ENCODE measurements around the gene SLC38A7. TPM values are rescaled to one million over a fixed set of nuclear protein-coding genes. Genes with fewer than 3 reads are reported as not detected.

The SLC38A7 gene
- total RNA-seq, 1 experiment from 2014 or later: 20.2 TPM

DNA sequence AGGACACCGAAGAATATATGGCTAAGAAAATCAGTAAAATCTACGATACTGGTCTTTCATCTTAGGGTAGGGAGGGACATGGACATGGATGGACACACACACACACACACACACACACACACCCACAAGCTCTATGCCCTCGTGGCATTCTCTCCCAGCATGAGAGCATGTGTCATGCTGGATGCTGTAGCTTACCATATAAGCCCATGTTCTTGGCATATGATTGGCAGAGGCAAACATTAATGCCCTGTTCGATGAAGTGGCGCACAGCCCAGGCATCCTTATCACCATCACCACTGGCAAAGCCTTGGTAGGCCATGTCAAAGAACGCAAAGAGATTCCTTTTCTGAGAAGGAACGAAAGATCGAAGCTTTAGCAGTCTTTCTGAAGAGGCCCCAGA lies 31.9 kb upstream of the SLC38A7 start:
- BruUV-seq (replicated peaks): no TSS peak
- H3K27ac ChIP-seq (ENCODE audit: low read length): no peak overlapping the region

DNA sequence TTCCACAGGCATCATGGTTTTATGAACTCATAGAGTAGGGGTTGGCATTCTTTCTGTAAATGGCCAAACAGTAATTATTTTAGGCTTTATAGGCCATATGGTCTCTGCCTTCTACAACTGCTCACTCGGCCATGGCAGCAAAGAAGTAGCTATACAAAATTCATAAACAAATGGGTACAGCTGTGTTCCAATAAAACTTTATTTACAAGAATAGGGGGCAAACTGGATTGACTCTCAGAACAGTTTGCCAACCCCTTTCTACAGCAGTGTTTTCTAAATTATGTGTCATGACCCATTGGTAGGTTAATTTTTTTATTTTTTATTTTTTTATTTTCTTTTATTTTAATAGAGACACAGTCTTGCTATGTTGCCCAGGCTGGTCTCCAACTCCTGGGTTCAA lies 29.2 kb upstream of the SLC38A7 start:
- CTCF ChIA-PET: no interaction called here

More for the DNA sequence above, 31.9 kb upstream of the SLC38A7 start:
- no peak for DNase-seq (ENCODE audit: low read depth, low spot score)
- no peak overlapping the region for H3K4me3 ChIP-seq (ENCODE audit: low read depth in 2 of 2, low read length in 2 of 2)
- no peaks in the 10 kb centered on the region for H3K27me3 ChIP-seq (ENCODE audit: control insufficient read depth, insufficient read depth, low read length)
- H3K4me1 ChIP-seq (ENCODE audit: control insufficient read depth, insufficient read depth, low read length): no peaks in the 10 kb centered on the region
- H3K9me3 ChIP-seq (ENCODE audit: control insufficient read depth, insufficient read depth, low read depth, low read length): no peaks in the 10 kb centered on the region
- no peak for TF ChIP-seq POLR2AphosphoS5 (IDR thresholded peaks at IDR 0.05; ENCODE audit: low read depth, low read length)
- no peak for TF ChIP-seq TCF7L2 (IDR thresholded peaks at IDR 0.05; ENCODE audit: low read depth, low read length)
- TF ChIP-seq, protein P1, sequence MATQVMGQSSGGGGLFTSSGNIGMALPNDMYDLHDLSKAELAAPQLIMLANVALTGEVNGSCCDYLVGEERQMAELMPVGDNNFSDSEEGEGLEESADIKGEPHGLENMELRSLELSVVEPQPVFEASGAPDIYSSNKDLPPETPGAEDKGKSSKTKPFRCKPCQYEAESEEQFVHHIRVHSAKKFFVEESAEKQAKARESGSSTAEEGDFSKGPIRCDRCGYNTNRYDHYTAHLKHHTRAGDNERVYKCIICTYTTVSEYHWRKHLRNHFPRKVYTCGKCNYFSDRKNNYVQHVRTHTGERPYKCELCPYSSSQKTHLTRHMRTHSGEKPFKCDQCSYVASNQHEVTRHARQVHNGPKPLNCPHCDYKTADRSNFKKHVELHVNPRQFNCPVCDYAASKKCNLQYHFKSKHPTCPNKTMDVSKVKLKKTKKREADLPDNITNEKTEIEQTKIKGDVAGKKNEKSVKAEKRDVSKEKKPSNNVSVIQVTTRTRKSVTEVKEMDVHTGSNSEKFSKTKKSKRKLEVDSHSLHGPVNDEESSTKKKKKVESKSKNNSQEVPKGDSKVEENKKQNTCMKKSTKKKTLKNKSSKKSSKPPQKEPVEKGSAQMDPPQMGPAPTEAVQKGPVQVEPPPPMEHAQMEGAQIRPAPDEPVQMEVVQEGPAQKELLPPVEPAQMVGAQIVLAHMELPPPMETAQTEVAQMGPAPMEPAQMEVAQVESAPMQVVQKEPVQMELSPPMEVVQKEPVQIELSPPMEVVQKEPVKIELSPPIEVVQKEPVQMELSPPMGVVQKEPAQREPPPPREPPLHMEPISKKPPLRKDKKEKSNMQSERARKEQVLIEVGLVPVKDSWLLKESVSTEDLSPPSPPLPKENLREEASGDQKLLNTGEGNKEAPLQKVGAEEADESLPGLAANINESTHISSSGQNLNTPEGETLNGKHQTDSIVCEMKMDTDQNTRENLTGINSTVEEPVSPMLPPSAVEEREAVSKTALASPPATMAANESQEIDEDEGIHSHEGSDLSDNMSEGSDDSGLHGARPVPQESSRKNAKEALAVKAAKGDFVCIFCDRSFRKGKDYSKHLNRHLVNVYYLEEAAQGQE (IDR thresholded peaks at IDR 0.05; ENCODE audit: insufficient read depth in 1 of 2, low read depth in 2 of 2, low read length in 1 of 2): no peak
- TF ChIP-seq, protein P2, sequence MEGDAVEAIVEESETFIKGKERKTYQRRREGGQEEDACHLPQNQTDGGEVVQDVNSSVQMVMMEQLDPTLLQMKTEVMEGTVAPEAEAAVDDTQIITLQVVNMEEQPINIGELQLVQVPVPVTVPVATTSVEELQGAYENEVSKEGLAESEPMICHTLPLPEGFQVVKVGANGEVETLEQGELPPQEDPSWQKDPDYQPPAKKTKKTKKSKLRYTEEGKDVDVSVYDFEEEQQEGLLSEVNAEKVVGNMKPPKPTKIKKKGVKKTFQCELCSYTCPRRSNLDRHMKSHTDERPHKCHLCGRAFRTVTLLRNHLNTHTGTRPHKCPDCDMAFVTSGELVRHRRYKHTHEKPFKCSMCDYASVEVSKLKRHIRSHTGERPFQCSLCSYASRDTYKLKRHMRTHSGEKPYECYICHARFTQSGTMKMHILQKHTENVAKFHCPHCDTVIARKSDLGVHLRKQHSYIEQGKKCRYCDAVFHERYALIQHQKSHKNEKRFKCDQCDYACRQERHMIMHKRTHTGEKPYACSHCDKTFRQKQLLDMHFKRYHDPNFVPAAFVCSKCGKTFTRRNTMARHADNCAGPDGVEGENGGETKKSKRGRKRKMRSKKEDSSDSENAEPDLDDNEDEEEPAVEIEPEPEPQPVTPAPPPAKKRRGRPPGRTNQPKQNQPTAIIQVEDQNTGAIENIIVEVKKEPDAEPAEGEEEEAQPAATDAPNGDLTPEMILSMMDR (IDR thresholded peaks at IDR 0.05): no peak
- TF ChIP-seq SIN3A (IDR thresholded peaks at IDR 0.05; ENCODE audit: borderline replicate concordance, insufficient read depth, low read depth, low read length): no peak
- ChIA-PET POLR2A (no interaction called here), CTCF (no interaction called here)
- in situ Hi-C loops (cut with HindIII; ENCODE audit: low pct_unique_long_range_greater_than_20kb, low sequenced_read_pairs): no loop called here
- H3K36me3 ChIP-seq (ENCODE audit: control insufficient read depth, insufficient read depth, low read length): peaks cover 9% of the 10 kb centered on the region; the same call in 1 of the 2 replicates
- ATAC-seq: no peak
- intact Hi-C loops (cut with micrococcal nuclease; ENCODE audit: unreplicated experiment): no loop called here

More for the DNA sequence above, 29.2 kb upstream of the SLC38A7 start:
- Histone ChIP-seq H3K27me3 (ENCODE audit: control insufficient read depth, insufficient read depth, low read length) (no peaks in the 10 kb centered on the region), H3K9me3 (ENCODE audit: control insufficient read depth, insufficient read depth, low read depth, low read length) (no peaks in the 10 kb centered on the region), H3K4me1 (ENCODE audit: control insufficient read depth, insufficient read depth, low read length) (no peaks in the 10 kb centered on the region), H3K4me3 (ENCODE audit: low read depth in 2 of 2, low read length in 2 of 2) (no peak overlapping the region), H3K36me3 (ENCODE audit: control insufficient read depth, insufficient read depth, low read length) (peaks cover 4% of the 10 kb centered on the region; the same call in 1 of the 2 replicates), H3K27ac (ENCODE audit: low read length) (no peak overlapping the region)
- DNase-seq (ENCODE audit: low read depth, low spot score): no peak
- intact Hi-C loops (cut with micrococcal nuclease; ENCODE audit: unreplicated experiment): no loop called here
- POLR2A ChIA-PET: no interaction called here
- in situ Hi-C loops (cut with HindIII; ENCODE audit: low pct_unique_long_range_greater_than_20kb, low sequenced_read_pairs): no loop called here
- BruUV-seq (replicated peaks): no TSS peak
- TF ChIP-seq POLR2AphosphoS5 (IDR thresholded peaks at IDR 0.05; ENCODE audit: low read depth, low read length) (no peak), SIN3A (IDR thresholded peaks at IDR 0.05; ENCODE audit: borderline replicate concordance, insufficient read depth, low read depth, low read length) (no peak), TCF7L2 (IDR thresholded peaks at IDR 0.05; ENCODE audit: low read depth, low read length) (no peak)
- TF ChIP-seq, protein P2 (IDR thresholded peaks at IDR 0.05): no peak
- TF ChIP-seq, protein P1 (IDR thresholded peaks at IDR 0.05; ENCODE audit: insufficient read depth in 1 of 2, low read depth in 2 of 2, low read length in 1 of 2): no peak
- ATAC-seq: no peak

Measured in Panc1 (cell line).